Stimulated activated CD8-positive, alpha-beta memory T cell treated with anti-CD3 and anti-CD28 coated beads, Interleukin-4, amount 100 ng/mL, for 24 hours (primary cell): ENCODE data around the gene HSPA2.
A peak's percentile ranks its signal among the peaks of the same experiment; 100 is the strongest.
"Not testable (repeated sequence)": the region's sequence is repeated elsewhere in the genome, so short reads cannot be mapped to it uniquely, and the experiment has no call there.

Experiments
- DNase-seq: peaks from one replicate; pipeline ENCODE4 v3.0.0-alpha.2; 2020; ENCODE audit warnings: low read depth

The HSPA2 gene

GRCh38 chr14:64515053-64515452 lies 25.5 kb upstream of the HSPA2 start:
- DNase-seq, result no peak

DNA sequence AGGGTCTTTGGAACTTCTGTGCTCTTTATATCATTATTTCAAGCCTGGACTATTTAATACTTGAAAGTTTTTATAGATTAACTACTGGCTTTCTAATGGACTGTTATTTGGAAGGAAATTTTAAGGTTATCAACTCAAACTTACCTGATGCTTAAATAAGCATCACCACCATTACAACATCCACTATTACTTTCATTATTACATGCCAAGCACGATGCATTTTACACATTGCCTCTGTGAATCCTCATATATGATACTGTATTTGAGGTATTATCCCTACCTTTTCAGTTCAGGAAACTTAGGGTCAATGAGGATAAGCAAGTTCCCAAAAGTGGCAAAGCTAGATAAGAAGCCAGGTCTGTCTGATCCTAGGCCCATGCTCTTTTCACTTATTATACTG lies 23.6 kb upstream of the HSPA2 start:
- DNase-seq, result no peak

GRCh38 chr14:64517667-64518066 lies 22.9 kb upstream of the HSPA2 start:
- not testable (repeated sequence) for DNase-seq

DNA sequence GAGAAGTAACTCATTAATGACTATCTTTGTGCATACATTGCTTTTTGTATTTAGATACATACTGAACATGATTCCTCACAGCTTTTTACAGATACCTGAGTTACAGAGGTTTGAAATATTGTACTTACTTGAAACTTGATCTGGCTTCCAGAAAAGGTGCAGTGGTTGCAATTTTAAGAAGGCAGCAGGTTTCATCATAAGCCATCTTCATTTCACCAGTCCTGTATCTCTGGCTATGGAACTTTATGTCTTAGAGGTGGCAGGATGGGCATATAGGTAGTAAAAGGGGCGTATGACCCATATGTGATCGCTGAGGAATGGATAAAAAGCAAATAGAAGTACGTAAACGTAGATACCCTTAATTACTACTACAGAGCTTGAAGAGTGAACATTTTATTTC lies 22.3 kb upstream of the HSPA2 start:
- DNase-seq, result no peak

GRCh38 chr14:64520699-64521098 lies 19.8 kb upstream of the HSPA2 start:
- DNase-seq, result no peak

- DNase-seq, result no peak
Measured at GRCh38 chr14:64522591-64523355, 17.8 kb upstream of the HSPA2 start.

DNA sequence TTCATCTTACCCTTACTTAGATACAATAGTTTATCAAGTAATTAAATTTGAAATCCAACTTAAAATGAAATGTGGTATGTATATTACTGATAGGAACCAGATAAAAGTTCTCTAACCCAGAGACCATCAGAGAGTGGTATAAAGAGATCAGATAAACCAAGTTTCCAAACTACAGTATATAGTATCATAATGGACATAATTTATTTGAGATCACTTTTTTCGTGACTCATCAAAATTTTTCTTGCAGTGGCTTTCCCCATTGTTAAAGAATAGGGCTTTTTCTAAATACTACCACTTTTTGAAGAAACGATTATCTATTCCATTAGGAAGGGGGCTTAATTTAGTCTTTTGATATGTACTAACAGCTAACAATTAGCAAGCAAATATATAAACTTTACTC lies 15.2 kb upstream of the HSPA2 start:
- DNase-seq, result no peak

DNA sequence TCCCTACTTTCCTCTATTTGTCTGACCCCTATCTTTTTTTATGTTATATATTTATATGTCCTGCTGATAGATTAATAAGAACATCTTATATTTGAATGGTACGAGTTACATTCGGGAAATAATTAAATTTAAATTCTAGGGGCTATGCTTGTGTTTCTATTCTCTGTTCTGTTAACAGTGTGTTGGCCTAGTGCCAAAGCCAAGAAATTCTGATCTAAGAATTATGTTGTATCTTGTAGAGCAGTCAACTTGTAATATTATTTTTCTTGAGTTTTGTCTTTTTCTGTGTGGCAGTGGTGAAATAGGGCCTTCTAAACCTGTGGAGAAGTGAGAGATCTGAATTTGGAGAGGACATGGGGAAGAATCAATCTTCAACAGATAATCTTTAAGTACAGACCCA lies 9.0 kb upstream of the HSPA2 start:
- no peak for DNase-seq

GRCh38 chr14:64536488-64537245 lies 3.9 kb upstream of the HSPA2 start:
- DNase-seq, result no peak

DNA sequence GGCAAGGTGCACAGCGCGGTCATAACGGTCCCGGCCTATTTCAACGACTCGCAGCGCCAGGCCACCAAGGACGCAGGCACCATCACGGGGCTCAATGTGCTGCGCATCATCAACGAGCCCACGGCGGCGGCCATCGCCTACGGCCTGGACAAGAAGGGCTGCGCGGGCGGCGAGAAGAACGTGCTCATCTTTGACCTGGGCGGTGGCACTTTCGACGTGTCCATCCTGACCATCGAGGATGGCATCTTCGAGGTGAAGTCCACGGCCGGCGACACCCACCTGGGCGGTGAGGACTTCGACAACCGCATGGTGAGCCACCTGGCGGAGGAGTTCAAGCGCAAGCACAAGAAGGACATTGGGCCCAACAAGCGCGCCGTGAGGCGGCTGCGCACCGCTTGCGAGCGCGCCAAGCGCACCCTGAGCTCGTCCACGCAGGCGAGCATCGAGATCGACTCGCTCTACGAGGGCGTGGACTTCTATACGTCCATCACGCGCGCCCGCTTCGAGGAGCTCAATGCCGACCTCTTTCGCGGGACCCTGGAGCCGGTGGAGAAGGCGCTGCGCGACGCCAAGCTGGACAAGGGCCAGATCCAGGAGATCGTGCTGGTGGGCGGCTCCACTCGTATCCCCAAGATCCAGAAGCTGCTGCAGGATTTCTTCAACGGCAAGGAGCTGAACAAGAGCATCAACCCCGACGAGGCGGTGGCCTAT lies 875 bp downstream of the HSPA2 start:
- DNase-seq, result peak; percentile 7

DNA sequence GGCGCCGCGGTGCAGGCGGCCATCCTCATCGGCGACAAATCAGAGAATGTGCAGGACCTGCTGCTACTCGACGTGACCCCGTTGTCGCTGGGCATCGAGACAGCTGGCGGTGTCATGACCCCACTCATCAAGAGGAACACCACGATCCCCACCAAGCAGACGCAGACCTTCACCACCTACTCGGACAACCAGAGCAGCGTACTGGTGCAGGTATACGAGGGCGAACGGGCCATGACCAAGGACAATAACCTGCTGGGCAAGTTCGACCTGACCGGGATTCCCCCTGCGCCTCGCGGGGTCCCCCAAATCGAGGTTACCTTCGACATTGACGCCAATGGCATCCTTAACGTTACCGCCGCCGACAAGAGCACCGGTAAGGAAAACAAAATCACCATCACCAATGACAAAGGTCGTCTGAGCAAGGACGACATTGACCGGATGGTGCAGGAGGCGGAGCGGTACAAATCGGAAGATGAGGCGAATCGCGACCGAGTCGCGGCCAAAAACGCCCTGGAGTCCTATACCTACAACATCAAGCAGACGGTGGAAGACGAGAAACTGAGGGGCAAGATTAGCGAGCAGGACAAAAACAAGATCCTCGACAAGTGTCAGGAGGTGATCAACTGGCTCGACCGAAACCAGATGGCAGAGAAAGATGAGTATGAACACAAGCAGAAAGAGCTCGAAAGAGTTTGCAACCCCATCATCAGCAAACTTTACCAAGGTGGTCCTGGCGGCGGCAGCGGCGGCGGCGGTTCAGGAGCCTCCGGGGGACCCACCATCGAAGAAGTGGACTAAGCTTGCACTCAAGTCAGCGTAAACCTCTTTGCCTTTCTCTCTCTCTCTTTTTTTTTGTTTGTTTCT lies 1.7 kb downstream of the HSPA2 start:
- no peak for DNase-seq

DNA sequence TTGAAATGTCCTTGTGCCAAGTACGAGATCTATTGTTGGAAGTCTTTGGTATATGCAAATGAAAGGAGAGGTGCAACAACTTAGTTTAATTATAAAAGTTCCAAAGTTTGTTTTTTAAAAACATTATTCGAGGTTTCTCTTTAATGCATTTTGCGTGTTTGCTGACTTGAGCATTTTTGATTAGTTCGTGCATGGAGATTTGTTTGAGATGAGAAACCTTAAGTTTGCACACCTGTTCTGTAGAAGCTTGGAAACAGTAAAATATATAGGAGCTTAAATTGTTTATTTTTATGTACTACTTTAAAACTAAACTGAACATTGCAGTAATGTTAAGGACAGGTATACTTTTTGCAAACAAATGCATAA lies 2.3 kb downstream of the HSPA2 start:
- DNase-seq, result no peak

GRCh38 chr14:64544607-64545312 lies 4.2 kb downstream of the HSPA2 start:
- DNase-seq, result no peak

GRCh38 chr14:64549016-64549415 lies 8.5 kb downstream of the HSPA2 start:
- DNase-seq, result no peak

DNA sequence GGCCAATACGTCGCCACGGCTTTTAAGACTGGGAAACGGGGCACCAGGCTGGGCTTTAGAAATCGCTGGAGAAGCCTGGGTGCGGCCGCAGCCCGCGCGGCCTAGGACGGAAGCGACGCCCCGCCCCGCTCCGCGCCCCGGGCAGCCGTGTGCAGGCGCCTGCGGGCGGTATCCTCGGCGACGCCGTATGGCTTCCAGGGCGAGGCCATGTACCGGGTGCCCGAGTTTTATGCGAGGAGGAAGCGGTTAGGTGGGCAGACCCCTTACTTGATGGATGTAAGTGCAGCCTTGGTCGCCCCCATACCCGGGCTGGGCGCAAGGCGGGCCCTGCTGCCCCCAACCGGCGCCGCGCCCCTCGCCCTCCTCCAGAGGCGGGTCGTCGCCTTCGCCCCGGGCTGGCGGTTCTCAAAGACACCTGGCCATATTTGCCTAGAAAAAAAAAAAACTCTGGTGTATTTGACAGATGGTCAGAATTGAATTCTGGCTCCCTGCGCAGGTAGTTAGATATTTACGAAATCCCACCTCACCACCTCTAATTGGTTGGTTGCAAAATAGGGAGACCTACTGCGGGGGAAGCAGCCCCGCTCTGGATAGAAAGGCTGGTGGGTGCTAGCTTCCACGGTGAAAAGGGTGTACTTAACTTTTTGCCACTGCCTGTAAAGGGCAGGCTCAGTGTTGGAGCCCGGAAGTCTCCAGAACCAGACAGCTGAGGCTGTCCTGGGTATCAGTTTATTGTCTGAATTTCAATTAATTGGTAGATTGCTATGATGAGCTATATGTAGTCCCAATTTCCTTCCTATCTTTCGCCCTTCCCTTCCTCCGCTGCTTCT lies 9.5 kb downstream of the HSPA2 start, which contains the start of gene PPP1R36:
PPP1R36 (plus strand) TSS at position 171 of the 830 bp plus-strand sequence; CDS start at position 208, 37 bp downstream.
- peak; percentile 24 for DNase-seq

- no peak for DNase-seq
Measured at GRCh38 chr14:64550621-64551333, 10.2 kb downstream of the HSPA2 start.

DNA sequence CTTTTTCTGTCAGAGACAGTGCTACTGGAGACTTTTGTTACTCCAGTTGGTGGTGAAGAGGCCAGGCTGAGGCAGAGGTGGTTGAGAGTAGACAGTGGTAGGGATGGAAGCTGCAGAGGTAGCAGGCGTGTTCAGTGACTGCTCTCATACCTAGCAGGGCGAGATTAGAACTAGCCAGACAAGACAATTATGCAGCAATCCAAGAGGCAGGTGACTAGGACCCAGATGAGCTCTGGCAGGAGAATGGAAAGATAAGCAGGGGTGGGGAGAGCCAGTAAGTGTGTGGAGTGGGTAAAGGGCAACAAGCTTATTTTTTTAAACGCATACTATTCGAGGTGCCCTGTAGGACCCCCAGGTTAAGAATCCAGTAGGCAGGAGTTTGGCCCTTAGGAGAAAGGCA lies 14.0 kb downstream of the HSPA2 start:
- no peak for DNase-seq

DNA sequence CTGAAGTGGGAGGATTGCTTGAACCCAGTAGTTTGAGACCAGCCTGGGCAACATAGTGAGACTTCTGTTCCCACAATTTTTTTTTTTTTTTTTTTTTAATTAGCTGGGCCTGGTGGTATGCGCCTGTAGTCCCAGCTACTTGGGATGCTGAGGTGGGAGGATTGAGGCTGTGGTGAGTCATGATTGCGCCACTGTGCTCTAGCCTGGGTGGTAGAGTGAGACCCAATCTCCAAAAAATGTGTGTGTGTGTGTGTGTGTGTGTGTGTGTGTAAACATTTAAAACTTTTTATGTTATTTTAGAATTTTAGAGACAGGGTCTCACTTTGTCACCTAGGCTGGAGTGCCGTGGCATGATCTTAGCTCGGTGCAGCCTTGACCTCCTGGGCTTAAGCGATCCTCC lies 16.0 kb downstream of the HSPA2 start:
- no peak for DNase-seq

- DNase-seq, result not testable (repeated sequence)
Measured at GRCh38 chr14:64558216-64558615, 17.7 kb downstream of the HSPA2 start.

DNA sequence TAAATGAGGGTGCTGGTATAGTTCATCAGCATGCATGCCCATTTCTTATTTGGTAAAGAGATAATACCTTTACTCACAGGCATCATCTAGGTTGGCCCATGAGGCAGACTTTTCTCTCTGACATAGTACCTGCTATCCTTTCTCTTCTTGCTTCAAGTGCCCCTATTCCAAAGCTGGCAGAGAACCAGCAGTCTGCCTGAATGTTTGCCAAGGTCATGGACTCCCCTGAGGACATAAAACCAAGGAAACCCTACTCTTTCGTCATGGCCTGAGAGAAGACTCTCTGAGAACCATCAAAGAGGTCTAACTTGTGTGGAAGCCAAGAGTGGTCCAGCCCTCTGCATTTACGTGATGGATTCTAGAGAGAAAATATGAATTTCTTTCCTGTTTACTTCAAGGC lies 21.1 kb downstream of the HSPA2 start:
- no peak for DNase-seq
